Measurements from ENCODE around the gene SIDT1.

SIDT1 gene

GRCh38 chr3:113607219-113607596 lies 74.9 kb downstream of the SIDT1 start:
- no peak overlapping the region for H3K9ac ChIP-seq (ENCODE audit: low read depth, low read length, poor library complexity, severe bottlenecking)
- peaks cover 25% of the 10 kb centered on the region for H3K4me1 ChIP-seq (ENCODE audit: insufficient read depth, low read length, poor library complexity, severe bottlenecking)
- H3F3A ChIP-seq (ENCODE audit: low read depth), result peaks cover 4% of the 10 kb centered on the region; the same call in 1 of the 2 replicates
- TF ChIP-seq EZH2phosphoT487 (IDR thresholded peaks at IDR 0.05; ENCODE audit: borderline replicate concordance) (no peak), CTCF (conservative IDR thresholded peaks at IDR 0.05; ENCODE audit: low read length) (no peak)
- H3K4me2 ChIP-seq (ENCODE audit: low read depth, low read length, poor library complexity, severe bottlenecking), result peak overlapping the region; percentile 62
- no peaks in the 10 kb centered on the region for H3K9me2 ChIP-seq (replicated peaks; ENCODE audit: low read depth, low read length)
- H3K79me2 ChIP-seq (ENCODE audit: insufficient read depth, low read length), result no peaks in the 10 kb centered on the region
- H3K4me3 ChIP-seq (ENCODE audit: low read length, poor library complexity, severe bottlenecking), result peak overlapping the region; percentile 33
- H2AFZ ChIP-seq (ENCODE audit: low read length), result no peak overlapping the region
- no peaks in the 10 kb centered on the region for H3K9me3 ChIP-seq (ENCODE audit: insufficient read depth, low read depth, low read length)
- no peaks in the 10 kb centered on the region for H4K20me1 ChIP-seq (ENCODE audit: insufficient read depth, low read length, poor library complexity, severe bottlenecking)
- H3K27me3 ChIP-seq (ENCODE audit: insufficient read depth, low read length, poor library complexity, severe bottlenecking), result no peaks in the 10 kb centered on the region
- no peaks in the 10 kb centered on the region for H3K36me3 ChIP-seq (ENCODE audit: insufficient read depth, low read length)

GRCh38 chr3:113614402-113614801 lies 82.0 kb downstream of the SIDT1 start:
- no peak for TF ChIP-seq CTCF (conservative IDR thresholded peaks at IDR 0.05; ENCODE audit: low read length)
- no peak for TF ChIP-seq EZH2phosphoT487 (IDR thresholded peaks at IDR 0.05; ENCODE audit: borderline replicate concordance)
- H3F3A ChIP-seq (ENCODE audit: low read depth), result no peaks in the 10 kb centered on the region
- H3K36me3 ChIP-seq (ENCODE audit: insufficient read depth, low read length), result no peaks in the 10 kb centered on the region
- H3K4me3 ChIP-seq (ENCODE audit: low read length, poor library complexity, severe bottlenecking), result no peak overlapping the region
- no peaks in the 10 kb centered on the region for H4K20me1 ChIP-seq (ENCODE audit: insufficient read depth, low read length, poor library complexity, severe bottlenecking)
- H2AFZ ChIP-seq (ENCODE audit: low read length), result no peak overlapping the region
- no peaks in the 10 kb centered on the region for H3K4me1 ChIP-seq (ENCODE audit: insufficient read depth, low read length, poor library complexity, severe bottlenecking)
- no peaks in the 10 kb centered on the region for H3K27me3 ChIP-seq (ENCODE audit: insufficient read depth, low read length, poor library complexity, severe bottlenecking)
- no peaks in the 10 kb centered on the region for H3K9me3 ChIP-seq (ENCODE audit: insufficient read depth, low read depth, low read length)
- no peak overlapping the region for H3K9ac ChIP-seq (ENCODE audit: low read depth, low read length, poor library complexity, severe bottlenecking)
- H3K4me2 ChIP-seq (ENCODE audit: low read depth, low read length, poor library complexity, severe bottlenecking), result no peak overlapping the region
- no peaks in the 10 kb centered on the region for H3K79me2 ChIP-seq (ENCODE audit: insufficient read depth, low read length)
- no peaks in the 10 kb centered on the region for H3K9me2 ChIP-seq (replicated peaks; ENCODE audit: low read depth, low read length)

GRCh38 chr3:113615976-113616375 lies 83.6 kb downstream of the SIDT1 start:
- TF ChIP-seq EZH2phosphoT487 (IDR thresholded peaks at IDR 0.05; ENCODE audit: borderline replicate concordance) (no peak), CTCF (conservative IDR thresholded peaks at IDR 0.05; ENCODE audit: low read length) (no peak)
- Histone ChIP-seq H3K4me2 (ENCODE audit: low read depth, low read length, poor library complexity, severe bottlenecking) (no peak overlapping the region), H3K79me2 (ENCODE audit: insufficient read depth, low read length) (no peaks in the 10 kb centered on the region), H3F3A (ENCODE audit: low read depth) (no peaks in the 10 kb centered on the region), H3K4me3 (ENCODE audit: low read length, poor library complexity, severe bottlenecking) (no peak overlapping the region), H3K9me2 (replicated peaks; ENCODE audit: low read depth, low read length) (no peaks in the 10 kb centered on the region), H3K9me3 (ENCODE audit: insufficient read depth, low read depth, low read length) (no peaks in the 10 kb centered on the region), H3K27me3 (ENCODE audit: insufficient read depth, low read length, poor library complexity, severe bottlenecking) (no peaks in the 10 kb centered on the region), H3K4me1 (ENCODE audit: insufficient read depth, low read length, poor library complexity, severe bottlenecking) (no peaks in the 10 kb centered on the region), H3K36me3 (ENCODE audit: insufficient read depth, low read length) (no peaks in the 10 kb centered on the region), H2AFZ (ENCODE audit: low read length) (no peak overlapping the region), H4K20me1 (ENCODE audit: insufficient read depth, low read length, poor library complexity, severe bottlenecking) (no peaks in the 10 kb centered on the region), H3K9ac (ENCODE audit: low read depth, low read length, poor library complexity, severe bottlenecking) (no peak overlapping the region)
